Smooth muscle cell (in vitro differentiated cells): ENCODE data around the gene GALNT2. TPM values are rescaled to one million over a fixed set of nuclear protein-coding genes. Genes with fewer than 3 reads are reported as not detected.

Source experiments
- DNase-seq: peaks from one replicate; lab custom pipeline; 2025; ENCODE audit not compliant: unreplicated experiment; lab: John Stamatoyannopoulos, UW
- H2AFZ ChIP-seq: fragments of 200-600 bp; sonication (generic); 2 replicates; pipeline ENCODE4 v1.6.0; 2016; ENCODE audit warnings: antibody characterized with exemption, low read depth, mild to moderate bottlenecking
- H3F3A ChIP-seq: fragments of 200-600 bp; sonication (generic); 2 replicates; pipeline ENCODE4 v1.6.0; 2017; ENCODE audit warnings: antibody characterized with exemption, low read depth
- H3K27ac ChIP-seq: fragments of 200-600 bp; sonication (generic); 2 replicates; pipeline ENCODE4 v1.5.1; 2016; ENCODE audit warnings: low read depth, mild to moderate bottlenecking
- H3K27me3 ChIP-seq: fragments of 200-600 bp; sonication (generic); 2 replicates; pipeline ENCODE4 v1.6.1; 2016; ENCODE audit warnings: low read depth, mild to moderate bottlenecking
- H3K36me3 ChIP-seq: fragments of 200-600 bp; sonication (generic); 2 replicates; pipeline ENCODE4 v1.5.1; 2016; ENCODE audit warnings: low read depth
- H3K4me1 ChIP-seq: fragments of 200-600 bp; sonication (generic); 2 replicates; pipeline ENCODE4 v1.5.1; 2016; ENCODE audit warnings: low read depth
- H3K4me2 ChIP-seq: fragments of 200-600 bp; sonication (generic); 2 replicates; pipeline ENCODE4 v1.6.0; 2016; ENCODE audit warnings: mild to moderate bottlenecking
- H3K4me3 ChIP-seq: fragments of 200-600 bp; sonication (generic); 2 replicates; pipeline ENCODE4 v1.5.1; 2016; ENCODE audit warnings: mild to moderate bottlenecking
- H3K79me2 ChIP-seq: fragments of 200-600 bp; sonication (generic); 2 replicates; pipeline ENCODE4 v1.6.0; 2016; ENCODE audit warnings: low read depth, mild to moderate bottlenecking
- H3K9ac ChIP-seq: fragments of 200-600 bp; sonication (generic); 2 replicates; pipeline ENCODE4 v1.6.0; 2016; ENCODE audit warnings: low read depth
- H3K9me3 ChIP-seq: fragments of 200-600 bp; sonication (generic); replicated peaks from 2 replicates; pipeline ENCODE4 v1.5.1; 2016; ENCODE audit warnings: low read depth
- H4K20me1 ChIP-seq: fragments of 200-600 bp; sonication (generic); 2 replicates; pipeline ENCODE4 v1.6.0; 2016; ENCODE audit warnings: low read depth
- CTCF ChIP-seq: fragments of 200-600 bp; sonication (generic); IDR thresholded peaks from 2 replicates; pipeline ENCODE4 v1.5.1; 2017; ENCODE audit warnings: borderline replicate concordance, mild to moderate bottlenecking, antibody characterized with exemption; ENCODE audit not compliant: insufficient read depth, poor library complexity, severe bottlenecking
- WGBS: methylation state at CpG from one replicate; pipeline ENCODE4 v1.1.7; 2016; ENCODE audit warnings: low lambda C conversion rate; 5-methylcytosine and 5-hydroxymethylcytosine counted together
- polyA plus RNA-seq: library from polyadenylated mRNA; unstranded; fragments of >200 nt; fragmentation: Nextera tagmentation; extraction: Ambion mirVana; gene quantifications from 2 replicates; pipeline ENCODE4 v1.2.1, GENCODE V29; 2016
- total RNA-seq: library from RNA; depleted of rRNA; stranded (reverse); fragments of >200 nt; gene quantifications from 2 replicates; pipeline ENCODE4 v1.2.3, GENCODE V29; 2014

GALNT2 gene
- total and polyA plus RNA-seq, 2 experiments from 2014 or later, result 76.4 to 152 TPM

DNA sequence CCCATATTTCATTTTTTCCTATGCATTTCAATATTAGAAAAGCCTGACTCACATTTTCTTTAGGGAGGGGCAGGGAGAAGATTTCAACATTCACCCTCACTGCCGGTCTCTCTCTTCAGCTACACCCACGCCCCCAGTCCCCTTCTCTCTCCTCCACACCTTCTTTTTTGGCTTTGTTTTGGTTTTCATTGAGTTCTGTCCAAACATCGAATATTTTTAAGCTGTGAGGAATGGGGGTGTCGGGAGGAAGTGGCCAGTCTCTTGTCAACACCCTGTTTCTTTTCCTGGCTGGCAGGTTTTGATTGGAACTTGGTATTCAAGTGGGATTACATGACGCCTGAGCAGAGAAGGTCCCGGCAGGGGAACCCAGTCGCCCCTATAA lies 181.8 kb downstream of the GALNT2 start:
- Histone ChIP-seq H3K27ac (no peak overlapping the region), H3K36me3 (no peaks in the 10 kb centered on the region), H3K79me2 (no peaks in the 10 kb centered on the region), H3K4me1 (peaks cover 18% of the 10 kb centered on the region), H2AFZ (no peak overlapping the region), H3K27me3 (no peaks in the 10 kb centered on the region), H3K9me3 (no peaks in the 10 kb centered on the region), H4K20me1 (peaks cover 30% of the 10 kb centered on the region), H3K4me2 (no peak overlapping the region), H3F3A (no peaks in the 10 kb centered on the region), H3K9ac (no peak overlapping the region), H3K4me3 (no peak overlapping the region)
- TF ChIP-seq CTCF, result no peak
- no peak for DNase-seq
- 90% methylated on average over 7 of the region's 7 CpGs for WGBS

GRCh38 chr1:230249695-230250480 lies 182.8 kb downstream of the GALNT2 start:
- Histone ChIP-seq H3K9ac (no peak overlapping the region), H3K27ac (no peak overlapping the region), H3K4me3 (no peak overlapping the region), H3K27me3 (no peaks in the 10 kb centered on the region), H3K79me2 (no peaks in the 10 kb centered on the region), H3K36me3 (no peaks in the 10 kb centered on the region), H3K9me3 (no peaks in the 10 kb centered on the region), H2AFZ (no peak overlapping the region), H3K4me1 (peaks cover 18% of the 10 kb centered on the region), H3K4me2 (no peak overlapping the region), H3F3A (no peaks in the 10 kb centered on the region), H4K20me1 (peaks cover 27% of the 10 kb centered on the region)
- WGBS, result 93% methylated on average over 11 of the region's 11 CpGs
- no peak for TF ChIP-seq CTCF
- no peak for DNase-seq

DNA sequence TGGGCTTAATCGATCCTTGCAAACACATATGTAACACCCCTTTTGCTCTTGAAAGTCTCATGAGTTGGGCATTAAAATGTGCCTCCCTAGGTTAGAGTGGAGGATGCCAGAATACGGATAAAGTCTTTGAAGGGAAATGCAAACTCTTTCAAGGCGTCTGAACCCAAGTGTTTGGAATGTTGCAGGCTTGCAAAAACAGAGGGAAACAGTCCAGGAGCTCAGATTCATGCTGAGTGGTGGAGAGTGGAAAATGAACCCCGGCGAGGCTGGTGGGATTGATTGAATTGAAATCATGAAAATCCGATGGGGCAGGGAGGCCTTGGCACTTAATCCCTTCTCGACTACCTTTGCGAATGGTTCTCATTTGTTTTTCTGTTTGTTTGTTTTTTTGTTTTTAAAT lies 183.6 kb downstream of the GALNT2 start:
- Histone ChIP-seq H3K4me1 (peaks cover 18% of the 10 kb centered on the region), H2AFZ (no peak overlapping the region), H3K79me2 (no peaks in the 10 kb centered on the region), H3K4me3 (no peak overlapping the region), H3K27me3 (no peaks in the 10 kb centered on the region), H3K4me2 (no peak overlapping the region), H3K27ac (no peak overlapping the region), H4K20me1 (peaks cover 27% of the 10 kb centered on the region), H3K9me3 (no peaks in the 10 kb centered on the region), H3F3A (no peaks in the 10 kb centered on the region), H3K36me3 (no peaks in the 10 kb centered on the region), H3K9ac (no peak overlapping the region)
- WGBS, result 71% methylated on average over 8 of the region's 8 CpGs
- no peak for TF ChIP-seq CTCF
- no peak for DNase-seq
